ENCODE data around the gene CEP164. TPM values are rescaled to one million over a fixed set of nuclear protein-coding genes. Genes with fewer than 3 reads are reported as not detected.
A peak's percentile ranks its signal among the peaks of the same experiment; 100 is the strongest.

The CEP164 gene
- total and polyA plus RNA-seq, 8 donors: 27.4 to 43.6 (median 33.5) TPM

DNA sequence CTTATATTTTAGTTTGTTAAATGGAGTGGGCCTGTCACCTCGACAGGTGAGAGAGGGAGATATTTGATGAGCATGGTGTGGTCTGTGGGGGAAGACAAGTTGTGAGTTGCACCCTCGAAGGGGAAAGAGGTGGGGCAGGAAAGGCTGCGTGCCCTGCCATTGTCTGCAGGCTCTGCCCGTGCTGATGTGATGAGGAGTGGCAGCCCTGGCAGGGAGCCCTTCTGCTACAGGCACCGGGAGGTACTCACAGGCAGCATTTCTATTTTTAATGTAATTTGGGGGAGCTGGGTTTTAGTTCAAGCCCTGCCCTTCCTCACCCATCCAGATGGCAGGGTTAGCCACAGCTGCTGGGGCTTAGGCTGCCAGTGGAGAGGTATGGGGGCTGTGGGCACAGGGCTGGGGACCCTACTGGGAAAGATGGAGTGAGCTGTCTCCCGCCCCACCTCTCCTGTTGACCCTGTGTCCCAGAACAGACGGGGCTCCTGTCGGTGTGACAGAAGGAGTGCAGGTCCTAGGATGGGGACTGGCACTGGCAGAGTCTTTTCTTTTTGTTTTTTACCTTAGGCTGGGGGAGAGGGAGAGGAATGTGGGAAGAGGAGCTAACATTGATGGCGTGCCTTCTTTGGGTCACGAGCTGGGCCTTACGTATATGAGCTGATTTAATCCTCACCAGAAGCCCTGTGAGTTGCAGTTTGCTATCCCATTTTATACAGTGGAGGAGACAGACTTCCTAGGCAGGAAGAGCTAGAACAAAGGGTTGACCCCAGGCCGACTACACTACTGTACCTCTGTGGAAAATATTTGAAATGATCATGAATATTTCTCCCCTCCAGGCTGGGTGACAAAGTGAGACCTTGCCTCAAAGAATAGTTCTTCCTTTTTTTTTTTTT, 51.6 kb downstream of the CEP164 start:
- Histone ChIP-seq H3K27ac (no peak overlapping the region), H3K4me3 (no peak overlapping the region), H3K9me3 (no peaks in the 10 kb centered on the region), H3K27me3 (no peaks in the 10 kb centered on the region), H3K4me1 (no peaks in the 10 kb centered on the region), H3K36me3 (peaks cover 0 to 96% of the 10 kb centered on the region in 2 donors)
- TF ChIP-seq, protein P1, sequence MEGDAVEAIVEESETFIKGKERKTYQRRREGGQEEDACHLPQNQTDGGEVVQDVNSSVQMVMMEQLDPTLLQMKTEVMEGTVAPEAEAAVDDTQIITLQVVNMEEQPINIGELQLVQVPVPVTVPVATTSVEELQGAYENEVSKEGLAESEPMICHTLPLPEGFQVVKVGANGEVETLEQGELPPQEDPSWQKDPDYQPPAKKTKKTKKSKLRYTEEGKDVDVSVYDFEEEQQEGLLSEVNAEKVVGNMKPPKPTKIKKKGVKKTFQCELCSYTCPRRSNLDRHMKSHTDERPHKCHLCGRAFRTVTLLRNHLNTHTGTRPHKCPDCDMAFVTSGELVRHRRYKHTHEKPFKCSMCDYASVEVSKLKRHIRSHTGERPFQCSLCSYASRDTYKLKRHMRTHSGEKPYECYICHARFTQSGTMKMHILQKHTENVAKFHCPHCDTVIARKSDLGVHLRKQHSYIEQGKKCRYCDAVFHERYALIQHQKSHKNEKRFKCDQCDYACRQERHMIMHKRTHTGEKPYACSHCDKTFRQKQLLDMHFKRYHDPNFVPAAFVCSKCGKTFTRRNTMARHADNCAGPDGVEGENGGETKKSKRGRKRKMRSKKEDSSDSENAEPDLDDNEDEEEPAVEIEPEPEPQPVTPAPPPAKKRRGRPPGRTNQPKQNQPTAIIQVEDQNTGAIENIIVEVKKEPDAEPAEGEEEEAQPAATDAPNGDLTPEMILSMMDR (IDR thresholded peaks at IDR 0.05): no peak
- intact Hi-C loops (cut with DNase I): no loop called here
- peak in 1 of 4 donors; percentile 25 for DNase-seq
- no peak for ATAC-seq

DNA sequence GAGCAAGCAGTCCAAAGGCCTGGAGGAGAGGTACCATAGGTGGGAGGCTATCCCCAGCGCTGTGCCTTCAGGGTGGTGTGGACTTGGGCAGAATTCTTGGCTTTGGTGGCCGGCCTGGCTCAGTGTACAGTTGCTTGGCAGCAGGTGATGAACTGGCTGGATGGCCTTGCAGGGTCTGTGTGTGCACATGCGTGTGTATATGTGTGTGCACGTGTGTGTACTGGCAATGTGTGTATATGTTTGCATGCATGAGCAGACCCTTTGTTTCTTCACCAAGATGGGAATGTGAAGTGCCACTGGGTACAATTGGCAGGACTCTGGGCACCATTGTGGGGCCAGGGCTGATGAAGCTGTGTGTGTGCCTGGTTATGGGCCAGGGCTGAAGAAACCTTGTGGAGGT, 53.0 kb downstream of the CEP164 start:
- no peaks in the 10 kb centered on the region for H3K9me3 ChIP-seq
- no peak overlapping the region for H3K4me3 ChIP-seq
- peaks cover 0 to 94% of the 10 kb centered on the region in 2 donors for H3K36me3 ChIP-seq
- H3K4me1 ChIP-seq: no peaks in the 10 kb centered on the region
- no peak overlapping the region for H3K27ac ChIP-seq
- DNase-seq (peak in 1 of 4 donors; percentile 12), ATAC-seq (no peak)
- TF ChIP-seq, protein P1 (IDR thresholded peaks at IDR 0.05): no peak
- no peaks in the 10 kb centered on the region for H3K27me3 ChIP-seq
- intact Hi-C loops (cut with DNase I): no loop called here

DNA sequence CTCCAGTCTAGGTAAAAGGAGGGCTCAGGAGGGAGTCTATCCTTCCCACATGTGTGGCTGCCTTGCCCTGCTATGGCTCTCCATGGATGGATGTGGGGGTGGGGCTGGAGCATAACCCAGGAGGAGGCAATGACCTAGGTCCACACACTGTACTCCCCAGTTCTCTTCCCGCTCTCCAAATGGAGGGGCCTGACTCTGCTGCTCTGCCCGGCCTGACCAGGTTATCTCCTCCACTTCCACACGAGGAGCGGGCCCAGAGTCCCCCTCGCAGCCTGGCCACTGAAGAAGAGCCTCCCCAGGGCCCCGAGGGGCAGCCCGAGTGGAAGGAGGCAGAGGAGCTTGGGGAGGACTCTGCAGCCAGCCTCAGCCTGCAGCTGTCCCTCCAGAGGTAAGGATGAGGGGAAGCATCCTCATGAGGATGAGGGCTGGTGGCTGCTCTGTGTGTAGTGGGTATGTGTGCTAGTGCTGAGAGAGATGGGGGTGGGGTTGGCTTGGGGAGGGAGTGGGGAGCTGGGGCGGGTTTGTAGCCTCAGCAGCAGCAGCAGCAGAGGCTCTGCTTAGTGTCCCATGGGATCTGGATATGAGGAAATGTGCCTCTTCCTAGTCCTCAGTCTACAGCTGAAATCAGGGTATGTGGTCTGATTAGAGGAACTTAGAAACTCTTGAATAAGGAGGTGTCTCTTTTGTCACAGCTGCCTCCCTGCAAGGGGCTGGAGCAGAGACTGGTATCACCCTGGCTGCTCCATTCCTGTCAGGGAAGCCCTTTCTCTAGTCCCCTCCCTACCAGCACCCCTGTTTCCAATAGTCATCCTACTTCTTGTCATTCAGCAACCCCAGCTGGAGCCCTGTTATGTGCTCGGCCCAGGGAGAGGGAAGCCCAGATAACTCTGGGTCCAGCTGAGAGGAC, 54.1 kb downstream of the CEP164 start:
- peaks cover 0 to 94% of the 10 kb centered on the region in 2 donors for H3K36me3 ChIP-seq
- DNase-seq (no peak), ATAC-seq (no peak)
- intact Hi-C loops (cut with DNase I): no loop called here
- H3K4me1 ChIP-seq: no peaks in the 10 kb centered on the region
- TF ChIP-seq, protein P1 (IDR thresholded peaks at IDR 0.05): no peak
- no peak overlapping the region for H3K27ac ChIP-seq
- H3K4me3 ChIP-seq: no peak overlapping the region
- no peaks in the 10 kb centered on the region for H3K27me3 ChIP-seq
- H3K9me3 ChIP-seq: no peaks in the 10 kb centered on the region

DNA sequence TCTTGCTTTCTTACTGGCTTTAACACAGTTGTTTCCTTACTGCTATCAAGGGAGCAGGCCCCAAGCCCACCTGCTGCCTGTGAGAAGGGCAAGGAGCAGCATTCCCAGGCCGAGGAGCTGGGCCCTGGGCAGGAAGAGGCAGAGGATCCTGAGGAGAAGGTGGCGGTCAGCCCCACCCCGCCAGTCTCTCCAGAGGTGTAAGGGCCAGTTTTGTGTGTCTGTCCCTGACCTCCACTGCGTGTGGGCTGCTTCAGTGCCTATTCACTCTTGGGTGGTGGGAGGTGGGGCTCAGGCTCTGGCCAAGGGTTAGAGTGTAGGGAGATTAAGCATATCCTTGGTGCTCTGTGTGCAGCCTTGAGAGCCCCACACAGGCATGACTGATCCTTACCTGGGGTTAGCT, 55.1 kb downstream of the CEP164 start:
- Histone ChIP-seq H3K27ac (no peak overlapping the region), H3K4me1 (no peaks in the 10 kb centered on the region), H3K4me3 (no peak overlapping the region), H3K9me3 (no peaks in the 10 kb centered on the region), H3K27me3 (no peaks in the 10 kb centered on the region), H3K36me3 (peaks cover 0 to 94% of the 10 kb centered on the region in 2 donors)
- intact Hi-C loops (cut with DNase I): no loop called here
- ATAC-seq (no peak), DNase-seq (no peak)
- TF ChIP-seq, protein P1 (IDR thresholded peaks at IDR 0.05): no peak

DNA sequence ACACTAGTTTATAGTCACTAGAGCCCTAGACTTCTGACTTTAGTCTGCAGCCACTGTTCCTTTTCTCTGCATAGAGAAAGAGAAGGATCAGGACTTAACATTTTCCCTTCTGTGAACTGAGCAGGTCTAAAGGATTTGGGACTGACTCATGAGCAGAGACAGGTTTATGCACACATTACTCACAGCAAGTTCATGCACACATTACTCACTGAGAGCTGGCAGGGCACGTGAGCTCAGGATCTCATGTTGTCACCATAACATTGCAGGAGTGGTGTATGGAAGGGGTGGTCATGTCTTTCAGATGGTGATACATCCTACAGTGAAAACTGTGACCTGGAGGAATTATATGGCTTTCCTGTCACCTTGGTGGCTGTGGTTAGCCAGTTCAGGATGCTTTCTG, 56.4 kb downstream of the CEP164 start:
- Histone ChIP-seq H3K9me3 (no peaks in the 10 kb centered on the region), H3K4me1 (no peaks in the 10 kb centered on the region), H3K27ac (no peak overlapping the region), H3K36me3 (peaks cover 0 to 97% of the 10 kb centered on the region in 2 donors), H3K27me3 (no peaks in the 10 kb centered on the region), H3K4me3 (no peak overlapping the region)
- ATAC-seq (no peak), DNase-seq (no peak)
- intact Hi-C loops (cut with DNase I): no loop called here
- TF ChIP-seq, protein P1 (IDR thresholded peaks at IDR 0.05): no peak
